Measurements from ENCODE around the gene MS4A14.
"Not testable (repeated sequence)": the region's sequence is repeated elsewhere in the genome, so short reads cannot be mapped to it uniquely, and the experiment has no call there.

MS4A14 gene, protein sequence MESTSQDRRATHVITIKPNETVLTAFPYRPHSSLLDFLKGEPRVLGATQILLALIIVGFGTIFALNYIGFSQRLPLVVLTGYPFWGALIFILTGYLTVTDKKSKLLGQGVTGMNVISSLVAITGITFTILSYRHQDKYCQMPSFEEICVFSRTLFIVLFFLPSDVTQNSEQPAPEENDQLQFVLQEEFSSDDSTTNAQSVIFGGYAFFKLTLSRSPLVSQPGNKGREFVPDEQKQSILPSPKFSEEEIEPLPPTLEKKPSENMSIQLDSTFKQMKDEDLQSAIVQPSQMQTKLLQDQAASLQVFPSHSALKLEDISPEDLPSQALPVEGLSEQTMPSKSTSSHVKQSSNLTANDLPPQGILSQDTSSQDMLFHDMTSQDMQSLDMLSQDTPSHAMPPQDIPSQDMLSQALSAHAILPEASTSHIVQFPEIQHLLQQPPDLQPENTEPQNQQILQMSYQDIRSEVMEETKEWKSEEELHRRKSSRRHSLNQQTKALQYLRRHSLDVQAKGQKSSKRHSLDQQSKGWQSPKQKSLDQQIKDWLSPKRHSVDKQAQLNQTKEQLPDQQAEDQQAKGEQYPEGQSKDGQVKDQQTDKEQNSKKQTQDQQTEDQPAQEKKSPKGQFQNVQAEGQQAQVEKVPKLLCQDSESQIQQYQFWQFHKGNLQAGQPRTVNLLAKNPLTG

DNA sequence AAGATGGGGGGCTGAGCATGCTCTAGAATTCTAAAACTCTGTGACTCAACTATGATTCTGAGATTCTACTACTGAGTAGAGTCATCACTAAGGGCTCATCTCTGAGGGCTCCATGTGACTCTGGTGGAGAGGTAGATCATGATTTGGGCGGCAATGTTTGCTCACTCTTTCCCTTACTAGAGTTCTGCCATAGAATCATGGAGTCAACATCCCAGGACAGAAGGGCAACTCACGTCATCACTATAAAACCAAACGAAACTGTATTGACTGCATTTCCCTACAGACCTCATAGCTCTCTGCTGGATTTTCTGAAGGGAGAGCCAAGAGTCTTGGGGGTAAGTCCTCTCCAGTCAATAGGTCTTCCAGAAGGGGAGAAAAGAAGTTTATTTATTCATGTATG is at the start of gene MS4A14:
Gene MS4A14, plus strand, starts transcription at position 78 of the 400 bp plus-strand sequence. Its CDS starts 120 bp downstream, at position 198.
- Mint-ChIP-seq H3K27ac (peak within 1 kb of the TSS; percentile 92), H3K27me3 (no peaks in the 10 kb centered on the region), H3K4me3 (peak within 1 kb of the TSS; percentile 69), H3K9me3 (peaks cover 1% of the 10 kb centered on the region), H3K36me3 (peaks cover 7% of the 10 kb centered on the region), H3K4me1 (peaks cover 40% of the 10 kb centered on the region)
- no peak for DNase-seq (ENCODE audit: low spot score in 2 of 2)
- peak; percentile 46 for ATAC-seq (ENCODE audit: low read depth)

DNA sequence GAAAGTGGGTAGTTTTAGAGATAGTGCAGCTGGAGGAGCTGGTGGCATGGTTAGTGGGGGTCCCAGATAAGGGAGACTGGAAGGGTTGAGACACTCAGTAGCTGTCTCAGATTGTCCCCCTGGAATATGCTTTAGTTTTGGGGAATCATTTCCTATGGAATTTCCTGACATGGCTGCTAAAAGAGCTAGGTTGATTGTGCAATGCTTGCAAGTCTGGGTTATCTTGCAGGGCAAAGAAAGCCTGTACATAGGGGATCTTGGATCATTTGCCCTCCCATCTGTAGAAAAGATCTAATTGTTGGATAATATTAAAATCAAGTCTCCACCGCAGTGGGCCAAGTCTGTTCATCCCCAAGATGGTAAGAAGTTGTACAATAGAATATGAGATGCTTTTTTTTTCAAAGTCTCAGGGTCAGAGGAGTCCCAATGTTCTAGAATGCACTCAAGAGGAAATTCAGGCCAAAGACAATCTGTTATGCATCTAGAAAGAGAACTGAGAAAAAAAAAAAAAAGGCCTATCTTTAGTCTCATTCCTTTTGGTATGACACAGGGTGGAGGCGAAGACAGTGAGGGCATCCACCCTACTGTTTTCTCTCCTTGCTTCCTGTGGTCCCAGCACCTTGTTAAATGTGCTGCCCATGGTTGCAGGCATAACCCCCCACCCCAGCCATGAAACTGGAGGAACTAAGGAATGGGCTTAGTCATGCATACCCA is 49.0 kb upstream of the MS4A14 start:
- Mint-ChIP-seq H3K36me3 (no peaks in the 10 kb centered on the region), H3K9me3 (no peaks in the 10 kb centered on the region), H3K4me3 (no peak overlapping the region), H3K27ac (no peak overlapping the region), H3K27me3 (peaks cover 1% of the 10 kb centered on the region), H3K4me1 (peaks cover 6% of the 10 kb centered on the region)
- DNase-seq (ENCODE audit: low spot score in 2 of 2) = no peak
- ATAC-seq (ENCODE audit: low read depth) = no peak

DNA sequence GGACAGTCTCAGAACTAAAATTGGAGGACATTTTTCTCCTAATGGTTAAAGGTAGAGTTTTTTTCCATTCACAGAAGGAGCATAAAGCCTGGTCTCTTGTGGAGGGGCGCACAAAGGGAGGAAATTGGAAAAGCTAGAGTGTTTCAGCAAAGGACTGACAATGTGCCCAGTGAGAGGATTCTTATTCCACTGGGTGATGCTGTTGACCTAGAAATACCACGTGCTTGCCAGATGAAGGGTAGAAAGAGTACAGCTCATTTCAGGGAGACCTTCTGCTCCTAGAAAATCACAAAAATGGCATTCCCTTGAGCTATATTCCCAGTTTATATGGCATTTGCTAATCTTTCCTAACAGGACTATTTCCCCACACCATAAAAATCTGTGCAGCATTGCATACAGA is 48.1 kb upstream of the MS4A14 start:
- H3K4me1 Mint-ChIP-seq = peaks cover 6% of the 10 kb centered on the region

DNA sequence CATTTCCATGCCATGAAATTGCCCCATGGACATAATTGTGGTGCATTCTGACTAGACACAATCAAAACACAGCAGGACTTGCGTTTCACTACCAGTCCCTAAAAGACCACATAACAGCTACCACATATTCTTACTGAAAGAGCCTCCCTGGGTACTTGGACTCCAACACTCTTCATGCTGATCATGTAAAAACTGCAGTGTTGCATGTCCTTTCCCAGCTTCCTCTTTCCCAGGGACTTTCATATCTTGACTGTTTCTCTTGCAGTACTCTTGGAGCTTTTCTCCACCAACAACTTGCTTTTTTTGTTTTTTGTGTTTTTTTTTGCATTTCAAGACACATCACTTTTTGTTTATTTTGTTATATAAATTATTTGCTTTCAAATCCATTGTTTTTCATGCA is 46.3 kb upstream of the MS4A14 start:
- ATAC-seq (ENCODE audit: low read depth) = no peak
- Mint-ChIP-seq H3K4me3 (no peak overlapping the region), H3K27me3 (no peaks in the 10 kb centered on the region), H3K9me3 (peaks cover 8% of the 10 kb centered on the region), H3K36me3 (peaks cover 8% of the 10 kb centered on the region), H3K27ac (no peak overlapping the region), H3K4me1 (peaks cover 6% of the 10 kb centered on the region)
- DNase-seq (ENCODE audit: low spot score in 2 of 2) = no peak

More for the DNA sequence above, 48.1 kb upstream of the MS4A14 start:
- DNase-seq (ENCODE audit: low spot score in 2 of 2) (no peak), ATAC-seq (ENCODE audit: low read depth) (peak; percentile 47)
- no peaks in the 10 kb centered on the region for H3K9me3 Mint-ChIP-seq
- H3K27ac Mint-ChIP-seq = no peak overlapping the region
- H3K27me3 Mint-ChIP-seq = no peaks in the 10 kb centered on the region
- H3K36me3 Mint-ChIP-seq = no peaks in the 10 kb centered on the region
- no peak overlapping the region for H3K4me3 Mint-ChIP-seq

DNA sequence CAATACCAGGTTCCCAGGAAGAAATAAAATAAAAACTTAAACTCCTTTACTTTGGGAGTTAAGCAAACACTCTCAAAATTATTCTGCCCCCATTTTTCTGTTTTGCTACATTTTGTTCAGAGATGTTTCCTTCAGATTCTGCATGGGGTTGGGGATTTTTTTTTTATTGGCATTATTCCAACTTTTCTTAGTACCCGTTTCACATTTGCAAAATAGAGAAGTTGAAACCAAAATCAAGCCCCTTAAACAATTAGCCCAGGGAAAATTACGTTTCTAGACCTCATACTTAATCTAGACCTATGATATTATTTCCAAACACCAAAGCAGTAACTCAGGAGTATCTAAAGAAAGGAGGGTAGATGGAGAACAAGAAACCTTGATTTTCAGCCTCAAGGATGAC is 38.5 kb upstream of the MS4A14 start:
- ATAC-seq (ENCODE audit: low read depth) (peak; percentile 90), DNase-seq (ENCODE audit: low spot score in 2 of 2) (peak in 1 of 2 donors; percentile 47)
- peak overlapping the region; percentile 3 for H3K4me3 Mint-ChIP-seq
- H3K36me3 Mint-ChIP-seq = peaks cover 13% of the 10 kb centered on the region
- peak overlapping the region; percentile 21 for H3K27ac Mint-ChIP-seq
- H3K9me3 Mint-ChIP-seq = peaks cover 9% of the 10 kb centered on the region
- H3K4me1 Mint-ChIP-seq = peaks cover 11% of the 10 kb centered on the region
- no peaks in the 10 kb centered on the region for H3K27me3 Mint-ChIP-seq

DNA sequence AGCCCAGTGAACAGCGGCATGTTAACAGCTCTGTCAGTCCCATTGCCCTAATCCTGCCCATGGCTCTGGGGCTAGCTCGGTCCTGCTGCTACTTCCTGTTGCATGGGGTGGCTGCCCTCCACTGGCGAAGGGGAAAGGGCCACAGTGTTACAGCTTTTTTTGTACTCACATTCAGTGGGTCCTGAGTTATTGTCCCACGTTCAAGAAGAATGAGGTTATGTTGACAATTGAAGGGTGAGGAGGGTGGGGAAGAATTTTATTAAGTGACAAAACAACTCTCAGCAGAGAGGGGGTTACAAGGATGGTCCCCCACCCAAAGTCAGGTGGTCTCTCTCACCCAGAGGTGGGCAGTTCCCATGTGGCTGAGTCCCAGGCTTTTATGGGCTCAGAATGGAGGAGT is 35.6 kb upstream of the MS4A14 start:
- Mint-ChIP-seq H3K27ac (no peak overlapping the region), H3K9me3 (peaks cover 1% of the 10 kb centered on the region), H3K27me3 (no peaks in the 10 kb centered on the region), H3K4me1 (peaks cover 36% of the 10 kb centered on the region), H3K4me3 (no peak overlapping the region), H3K36me3 (peaks cover 7% of the 10 kb centered on the region)
- no peak for ATAC-seq (ENCODE audit: low read depth)
- no peak for DNase-seq (ENCODE audit: low spot score in 2 of 2)

DNA sequence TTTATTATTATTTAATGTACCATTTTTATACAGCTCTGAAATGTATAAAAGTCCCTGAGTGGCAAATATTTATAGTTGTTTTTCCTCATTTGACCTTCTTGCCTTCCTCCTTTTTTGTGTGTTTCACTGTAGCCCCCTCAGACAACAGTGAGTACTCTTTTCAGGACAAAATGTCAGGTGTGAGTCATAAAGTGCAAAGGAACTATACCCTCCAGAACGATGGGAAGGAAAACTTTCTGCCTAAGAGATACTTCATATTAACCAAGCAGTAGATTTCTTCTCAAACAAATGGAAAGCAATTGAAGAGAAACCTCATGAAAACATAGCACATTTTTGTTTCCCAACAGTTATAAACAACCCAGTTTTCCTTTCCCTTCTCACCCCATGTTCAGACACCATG is 34.0 kb upstream of the MS4A14 start:
- peaks cover 1% of the 10 kb centered on the region for H3K9me3 Mint-ChIP-seq
- H3K27me3 Mint-ChIP-seq = no peaks in the 10 kb centered on the region
- H3K27ac Mint-ChIP-seq = no peak overlapping the region
- no peak overlapping the region for H3K4me3 Mint-ChIP-seq
- H3K36me3 Mint-ChIP-seq = peaks cover 7% of the 10 kb centered on the region
- ATAC-seq (ENCODE audit: low read depth) (no peak), DNase-seq (ENCODE audit: low spot score in 2 of 2) (no peak)
- H3K4me1 Mint-ChIP-seq = peaks cover 38% of the 10 kb centered on the region

DNA sequence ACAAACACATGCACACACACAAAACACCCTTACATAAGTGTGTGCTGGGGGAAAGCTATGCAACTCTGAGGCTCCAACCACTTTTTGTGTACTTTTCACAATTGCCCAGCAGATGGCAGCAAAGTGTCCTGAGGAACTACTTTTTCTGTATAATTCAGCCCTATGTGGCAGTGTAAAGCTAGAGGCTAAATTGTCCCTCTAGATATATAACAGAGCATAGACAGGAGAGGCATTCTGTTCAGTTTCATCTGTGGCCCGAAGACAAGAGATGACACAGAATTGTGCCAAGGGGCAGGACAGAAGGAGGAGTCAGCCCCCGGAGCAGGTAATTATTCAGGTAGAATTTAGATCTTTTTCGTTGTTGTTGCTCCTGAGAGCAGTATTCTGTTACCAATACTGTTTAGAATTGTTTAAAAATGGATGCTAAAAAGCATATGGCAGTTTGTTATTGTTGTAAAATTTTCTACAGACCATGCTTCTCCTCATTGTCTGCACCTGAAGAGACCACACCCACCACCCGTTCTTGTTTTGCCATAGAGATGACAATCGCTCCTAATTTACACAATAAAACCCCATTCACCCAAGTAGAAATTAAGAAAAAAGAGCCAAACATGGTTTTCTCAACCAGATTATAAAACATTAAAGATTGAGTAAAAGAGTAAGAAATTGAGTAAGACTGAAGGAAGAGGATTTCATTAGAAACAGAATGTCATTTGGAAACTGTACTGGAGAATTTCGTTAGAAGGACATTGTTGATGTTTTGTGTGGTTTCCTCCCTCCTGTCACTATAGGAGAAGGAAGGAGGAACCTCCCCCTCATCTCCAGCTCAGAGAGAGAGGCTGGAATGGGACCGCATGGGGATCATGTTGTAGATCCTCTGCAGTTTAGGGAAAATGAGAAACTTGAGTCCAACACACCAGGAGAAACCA is 32.5 kb upstream of the MS4A14 start:
- peaks cover 7% of the 10 kb centered on the region for H3K36me3 Mint-ChIP-seq
- DNase-seq (ENCODE audit: low spot score in 2 of 2) (peak; percentile 79 to 82), ATAC-seq (ENCODE audit: low read depth) (peak; percentile 77)
- H3K9me3 Mint-ChIP-seq = peaks cover 7% of the 10 kb centered on the region
- peak overlapping the region; percentile 98 for H3K27ac Mint-ChIP-seq
- peak overlapping the region; percentile 87 for H3K4me3 Mint-ChIP-seq
- peaks cover 41% of the 10 kb centered on the region for H3K4me1 Mint-ChIP-seq
- H3K27me3 Mint-ChIP-seq = no peaks in the 10 kb centered on the region

DNA sequence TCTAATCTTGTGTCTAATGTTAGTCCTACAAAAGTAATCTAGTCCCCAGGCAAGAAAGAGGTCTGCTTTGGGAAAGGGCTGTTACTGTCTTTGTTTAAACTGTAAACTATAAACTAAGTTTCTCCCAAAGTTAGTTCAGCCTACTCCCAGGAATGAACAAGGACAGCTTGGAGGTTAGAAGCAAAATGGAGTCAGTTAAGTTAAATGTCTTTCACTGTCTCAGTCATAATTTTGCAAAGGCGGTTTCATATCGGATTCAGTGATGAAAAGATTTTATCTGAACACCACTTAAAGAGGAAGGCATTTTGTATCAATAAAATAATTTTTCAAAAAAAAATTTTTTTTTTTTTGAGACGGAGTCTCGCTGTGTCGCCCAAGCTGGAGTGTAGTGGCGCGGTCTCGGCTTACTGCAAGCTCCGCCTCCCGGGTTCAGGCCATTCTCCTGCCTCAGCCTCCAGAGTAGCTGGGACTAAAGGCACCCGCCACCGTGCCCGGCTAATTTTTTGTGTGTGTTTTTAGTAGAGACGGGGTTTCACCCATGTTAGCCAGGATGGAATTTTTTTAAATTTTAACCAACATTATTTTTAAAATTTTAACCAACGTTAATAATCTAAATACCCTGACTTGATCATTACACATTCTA is 29.9 kb upstream of the MS4A14 start:
- H3K27ac Mint-ChIP-seq = peak overlapping the region; percentile 98
- H3K27me3 Mint-ChIP-seq; ATAC-seq (ENCODE audit: low read depth); DNase-seq (ENCODE audit: low spot score in 2 of 2); H3K9me3 Mint-ChIP-seq; H3K4me3 Mint-ChIP-seq; H3K36me3 Mint-ChIP-seq: not testable (repeated sequence)
- H3K4me1 Mint-ChIP-seq = peaks cover 45% of the 10 kb centered on the region

DNA sequence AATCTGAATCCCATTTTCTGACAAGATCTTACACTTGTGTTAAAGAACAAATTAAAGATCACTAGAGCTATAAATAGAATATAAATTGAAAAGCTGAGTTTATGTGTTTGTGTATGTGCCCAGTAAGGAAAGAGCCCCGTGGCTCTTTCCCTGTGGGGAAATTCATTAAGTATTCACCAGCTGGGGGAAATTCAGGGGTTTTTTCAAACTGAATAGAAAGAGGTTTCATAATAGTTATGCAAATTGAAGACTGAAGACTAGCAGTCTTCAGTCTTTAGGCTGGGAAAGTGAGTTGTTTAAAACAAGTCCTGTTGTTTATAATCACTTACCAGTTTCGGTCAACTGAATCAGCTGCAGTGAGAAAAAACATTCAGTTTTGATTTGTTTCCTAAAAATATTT is 29.2 kb upstream of the MS4A14 start:
- ATAC-seq (ENCODE audit: low read depth) (peak; percentile 77), DNase-seq (ENCODE audit: low spot score in 2 of 2) (peak in 1 of 2 donors; percentile 69)
- peak overlapping the region; percentile 57 for H3K4me3 Mint-ChIP-seq
- H3K4me1 Mint-ChIP-seq = peaks cover 47% of the 10 kb centered on the region
- peaks cover 6% of the 10 kb centered on the region for H3K9me3 Mint-ChIP-seq
- peak overlapping the region; percentile 96 for H3K27ac Mint-ChIP-seq
- H3K36me3 Mint-ChIP-seq = peaks cover 4% of the 10 kb centered on the region
- no peaks in the 10 kb centered on the region for H3K27me3 Mint-ChIP-seq

DNA sequence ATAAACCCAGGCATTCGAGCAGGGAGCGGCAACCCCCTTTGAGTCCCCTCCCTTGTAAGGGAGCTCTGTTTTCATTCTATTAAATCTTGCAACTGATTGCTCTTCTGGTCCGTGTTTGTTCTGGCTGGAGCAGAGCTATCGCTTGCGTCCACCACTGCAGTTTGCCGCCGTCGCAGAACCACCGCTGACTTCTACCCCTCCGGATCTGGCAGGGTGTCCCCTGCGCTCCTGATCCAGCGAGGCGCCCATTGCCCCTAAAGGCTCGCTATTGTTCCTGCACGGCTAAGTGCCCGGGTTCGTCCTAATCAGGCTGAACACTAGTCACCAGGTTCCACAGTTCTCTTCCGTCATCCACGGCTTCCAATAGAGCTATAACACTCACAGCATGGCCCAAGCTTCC is 28.4 kb upstream of the MS4A14 start:
- Mint-ChIP-seq H3K27me3 (no peaks in the 10 kb centered on the region), H3K36me3 (peaks cover 4% of the 10 kb centered on the region), H3K4me3 (peak overlapping the region; percentile 57), H3K27ac (peak overlapping the region; percentile 96), H3K9me3 (peaks cover 6% of the 10 kb centered on the region), H3K4me1 (peaks cover 51% of the 10 kb centered on the region)
- ATAC-seq (ENCODE audit: low read depth) (no peak), DNase-seq (ENCODE audit: low spot score in 2 of 2) (no peak)

DNA sequence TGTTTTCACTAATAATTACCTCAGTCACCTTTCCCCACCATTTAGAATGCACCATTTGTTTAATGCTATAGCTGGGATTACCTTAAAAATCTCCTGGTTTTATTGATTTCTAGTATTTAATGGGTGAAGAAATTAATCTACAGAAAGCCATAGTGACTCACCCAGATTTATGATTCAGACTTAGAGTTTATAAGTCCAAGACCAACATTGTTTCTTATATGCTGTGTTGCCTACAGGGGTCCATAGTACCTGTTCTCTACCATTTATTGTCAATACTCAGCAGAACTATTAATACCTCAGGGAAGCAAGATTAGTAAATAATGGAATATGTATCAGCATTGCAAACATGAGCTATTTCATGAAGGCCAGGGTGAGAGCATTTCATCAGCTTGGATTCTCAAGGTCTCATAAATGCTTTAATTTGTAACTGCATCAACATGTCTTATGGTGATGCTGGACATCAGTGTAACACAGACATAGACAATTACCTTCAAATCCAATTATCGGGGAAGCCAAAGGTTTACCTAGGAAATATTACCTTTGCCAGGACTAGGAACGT is 25.9 kb upstream of the MS4A14 start:
- ATAC-seq (ENCODE audit: low read depth) (no peak), DNase-seq (ENCODE audit: low spot score in 2 of 2) (no peak)
- peaks cover 36% of the 10 kb centered on the region for H3K4me1 Mint-ChIP-seq
- no peak overlapping the region for H3K4me3 Mint-ChIP-seq
- H3K27me3 Mint-ChIP-seq = no peaks in the 10 kb centered on the region
- H3K36me3 Mint-ChIP-seq = peaks cover 2% of the 10 kb centered on the region
- H3K27ac Mint-ChIP-seq = no peak overlapping the region
- H3K9me3 Mint-ChIP-seq = peaks cover 6% of the 10 kb centered on the region

Data from memory B cell (primary cell).